ACC112 (cell line): ENCODE results near the gene UVRAG.

Experiments
- H2AFZ ChIP-seq: fragments of 200-600 bp; sonication (generic); one replicate; pipeline ENCODE4 v1.6.0; 2017; ENCODE audit warnings: antibody characterized with exemption, low read length; ENCODE audit not compliant: unreplicated experiment
- H3K27ac ChIP-seq: fragments of 200-600 bp; sonication (generic); 2 replicates; pipeline ENCODE4 v1.5.1; 2014; ENCODE audit warnings: low read depth, mild to moderate bottlenecking, antibody characterized with exemption, low read length, moderate library complexity
- H3K27me3 ChIP-seq: fragments of 200-600 bp; sonication (generic); 2 replicates; pipeline ENCODE4 v1.6.1; 2014; ENCODE audit warnings: mild to moderate bottlenecking, antibody characterized with exemption, low read length, moderate library complexity, mixed read lengths; ENCODE audit not compliant: insufficient read depth
- H3K36me3 ChIP-seq: fragments of 200-600 bp; sonication (generic); 2 replicates; pipeline ENCODE4 v1.6.1; 2016; ENCODE audit warnings: mild to moderate bottlenecking, antibody characterized with exemption, low read length, moderate library complexity, mixed read lengths; ENCODE audit not compliant: insufficient read depth
- H3K4me1 ChIP-seq: fragments of 200-600 bp; sonication (generic); one replicate; pipeline ENCODE4 v1.6.1; 2016; ENCODE audit warnings: low read length, mixed read lengths; ENCODE audit not compliant: insufficient read depth, unreplicated experiment, control insufficient read depth
- H3K4me3 ChIP-seq: fragments of 200-600 bp; sonication (generic); 2 replicates; pipeline ENCODE4 v1.5.1; 2014; ENCODE audit warnings: mild to moderate bottlenecking, low read depth, low read length
- H3K79me2 ChIP-seq: fragments of 200-600 bp; sonication (generic); one replicate; pipeline ENCODE4 v1.6.0; 2016; ENCODE audit warnings: low read length; ENCODE audit not compliant: control insufficient read depth, unreplicated experiment, insufficient read depth

UVRAG gene

DNA sequence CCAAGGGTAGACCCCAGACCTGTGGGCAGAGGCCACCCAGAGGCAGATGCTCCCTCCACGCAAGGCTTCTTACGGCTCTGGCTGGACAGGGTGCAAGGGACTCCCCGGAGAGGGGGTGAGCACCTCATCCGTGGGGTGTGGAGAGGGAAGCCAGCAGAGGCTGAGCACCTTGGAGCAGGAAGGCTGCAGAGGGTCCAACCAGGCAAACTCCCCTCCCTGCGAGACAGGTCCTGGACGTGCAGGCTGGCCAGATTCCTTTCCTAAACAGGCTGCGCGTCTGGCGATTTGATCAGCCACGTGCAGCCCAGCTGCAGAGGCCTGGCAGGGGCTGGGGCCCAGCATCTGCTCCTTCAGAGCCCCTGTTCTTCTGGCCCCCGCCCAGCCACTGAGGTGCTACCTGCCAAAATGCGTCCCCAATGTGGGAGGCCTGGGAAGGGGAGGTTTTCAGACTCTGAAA lies 342.0 kb downstream of the UVRAG start:
- H3K36me3 ChIP-seq: no peaks in the 10 kb centered on the region
- peaks cover under 1% of the 10 kb centered on the region for H3K4me1 ChIP-seq
- no peaks in the 10 kb centered on the region for H3K79me2 ChIP-seq
- H2AFZ ChIP-seq: no peak overlapping the region
- no peak overlapping the region for H3K27ac ChIP-seq
- no peaks in the 10 kb centered on the region for H3K27me3 ChIP-seq
- no peak overlapping the region for H3K4me3 ChIP-seq

DNA sequence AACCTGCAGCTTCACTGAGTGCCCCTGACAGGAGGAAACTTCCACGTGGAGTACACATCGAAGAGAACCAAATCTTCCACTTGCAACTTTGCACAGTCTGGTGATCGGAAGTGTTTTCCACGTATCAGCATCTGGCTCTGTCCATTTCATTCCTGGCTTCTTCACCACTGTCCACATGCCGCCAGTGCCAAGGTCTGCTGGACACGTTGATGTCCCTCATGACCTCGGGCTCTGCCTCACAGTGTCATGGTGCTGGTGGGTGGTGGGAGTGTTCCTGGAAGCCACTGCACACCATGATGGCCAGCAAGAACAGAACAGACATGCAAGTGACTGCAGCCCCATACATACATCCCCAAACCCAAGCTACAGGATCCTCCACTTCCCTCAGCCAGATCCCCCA lies 342.9 kb downstream of the UVRAG start:
- H3K79me2 ChIP-seq: no peaks in the 10 kb centered on the region
- H3K4me1 ChIP-seq: no peaks in the 10 kb centered on the region
- no peak overlapping the region for H3K4me3 ChIP-seq

GRCh38 chr11:76158394-76159302 lies 343.6 kb downstream of the UVRAG start:
- H3K36me3 ChIP-seq: no peaks in the 10 kb centered on the region
- H2AFZ ChIP-seq: no peak overlapping the region
- no peak overlapping the region for H3K4me3 ChIP-seq
- H3K27me3 ChIP-seq: no peaks in the 10 kb centered on the region
- no peak overlapping the region for H3K27ac ChIP-seq
- no peaks in the 10 kb centered on the region for H3K4me1 ChIP-seq
- H3K79me2 ChIP-seq: no peaks in the 10 kb centered on the region

More for the DNA sequence above, 342.9 kb downstream of the UVRAG start:
- Histone ChIP-seq H3K27ac (no peak overlapping the region), H3K36me3 (no peaks in the 10 kb centered on the region), H2AFZ (no peak overlapping the region), H3K27me3 (no peaks in the 10 kb centered on the region)

- Histone ChIP-seq H3K36me3 (no peaks in the 10 kb centered on the region), H3K4me1 (no peaks in the 10 kb centered on the region), H2AFZ (no peak overlapping the region), H3K4me3 (no peak overlapping the region), H3K27me3 (no peaks in the 10 kb centered on the region), H3K79me2 (no peaks in the 10 kb centered on the region), H3K27ac (no peak overlapping the region)
Observed at GRCh38 chr11:76159303-76159937, 344.4 kb downstream of the UVRAG start.

DNA sequence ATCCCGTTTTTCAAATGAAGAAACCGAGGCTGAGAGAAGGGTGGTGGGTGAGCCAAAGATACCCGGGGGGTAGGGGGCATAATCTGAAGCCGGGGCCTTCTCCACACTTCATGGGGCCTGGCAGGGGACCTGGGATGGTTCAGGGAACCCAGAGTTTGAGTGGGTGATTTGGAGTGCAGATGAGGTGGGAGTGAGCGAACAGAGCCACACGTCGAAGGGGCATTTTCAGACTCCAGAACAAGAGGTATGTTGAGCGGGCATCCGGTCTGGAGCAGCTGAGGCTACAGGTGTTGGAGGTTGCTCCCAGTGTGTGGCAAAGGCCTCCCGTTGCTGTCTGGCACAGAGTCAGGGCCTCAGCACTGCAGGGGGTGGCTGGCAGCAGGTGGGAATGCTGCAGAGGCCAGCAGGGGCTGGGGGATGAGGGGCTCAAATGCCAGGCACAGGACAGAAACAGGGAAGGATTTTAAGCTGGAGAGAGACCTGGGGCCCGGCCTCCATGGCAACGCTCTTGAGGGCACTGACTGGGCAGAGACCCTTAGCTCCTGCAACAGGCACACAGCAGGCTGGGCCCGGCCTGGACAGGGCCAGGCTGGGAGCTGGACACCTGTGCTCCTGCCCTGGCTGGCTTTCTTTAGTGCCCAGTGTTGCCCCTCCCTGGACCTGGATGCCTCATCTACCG lies 345.1 kb downstream of the UVRAG start:
- Histone ChIP-seq H3K36me3 (no peaks in the 10 kb centered on the region), H3K4me3 (no peak overlapping the region), H3K27me3 (no peaks in the 10 kb centered on the region), H3K27ac (no peak overlapping the region), H3K4me1 (no peaks in the 10 kb centered on the region), H3K79me2 (no peaks in the 10 kb centered on the region), H2AFZ (no peak overlapping the region)

- H3K36me3 ChIP-seq: no peaks in the 10 kb centered on the region
- no peaks in the 10 kb centered on the region for H3K27me3 ChIP-seq
- H3K27ac ChIP-seq: no peak overlapping the region
- H3K4me3 ChIP-seq: no peak overlapping the region
- no peak overlapping the region for H2AFZ ChIP-seq
- H3K4me1 ChIP-seq: no peaks in the 10 kb centered on the region
- H3K79me2 ChIP-seq: no peaks in the 10 kb centered on the region
Observed at GRCh38 chr11:76160856-76161255, 345.8 kb downstream of the UVRAG start.

GRCh38 chr11:76161261-76161961 lies 346.4 kb downstream of the UVRAG start:
- Histone ChIP-seq H3K79me2 (no peaks in the 10 kb centered on the region), H2AFZ (peak overlapping the region; percentile 25), H3K27ac (no peak overlapping the region), H3K27me3 (no peaks in the 10 kb centered on the region), H3K36me3 (no peaks in the 10 kb centered on the region), H3K4me1 (no peaks in the 10 kb centered on the region), H3K4me3 (no peak overlapping the region)

GRCh38 chr11:76162336-76163288 lies 347.6 kb downstream of the UVRAG start:
- no peaks in the 10 kb centered on the region for H3K36me3 ChIP-seq
- no peaks in the 10 kb centered on the region for H3K4me1 ChIP-seq
- H3K27ac ChIP-seq: no peak overlapping the region
- no peaks in the 10 kb centered on the region for H3K79me2 ChIP-seq
- no peak overlapping the region for H3K4me3 ChIP-seq
- H3K27me3 ChIP-seq: no peaks in the 10 kb centered on the region; the same call in 1 of the 2 replicates
- no peak overlapping the region for H2AFZ ChIP-seq

DNA sequence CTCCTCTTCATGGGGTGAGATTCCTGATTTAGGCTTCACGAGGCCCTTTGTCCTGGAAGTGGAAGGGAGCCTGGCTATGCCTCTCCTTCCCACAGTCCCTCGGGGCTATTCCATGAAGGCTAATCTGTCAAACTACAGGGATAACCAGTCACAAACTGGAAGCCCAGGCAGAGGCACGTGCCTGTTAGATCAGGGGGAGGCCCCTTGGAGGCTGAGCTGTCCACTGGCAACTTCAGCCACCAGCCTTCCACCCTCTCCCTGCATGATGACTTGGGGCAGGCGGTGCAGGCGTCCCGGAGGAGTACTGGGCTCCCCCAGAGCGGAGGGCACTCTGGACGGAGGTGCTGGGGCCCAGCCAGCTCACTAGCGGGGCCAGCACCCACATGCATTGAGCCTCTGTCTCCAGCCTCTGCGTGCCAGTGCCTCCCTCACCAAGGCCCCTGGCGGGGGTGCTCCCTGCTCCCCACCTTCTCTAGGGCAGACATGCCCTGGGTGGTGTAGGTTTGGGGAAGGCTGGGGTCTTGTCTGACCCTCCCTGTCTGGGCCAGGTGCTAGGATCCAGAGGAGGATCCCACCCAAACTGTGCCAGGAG lies 348.4 kb downstream of the UVRAG start:
- no peaks in the 10 kb centered on the region for H3K79me2 ChIP-seq
- no peak overlapping the region for H3K27ac ChIP-seq
- no peak overlapping the region for H2AFZ ChIP-seq
- no peaks in the 10 kb centered on the region for H3K36me3 ChIP-seq
- H3K4me1 ChIP-seq: no peaks in the 10 kb centered on the region
- H3K4me3 ChIP-seq: no peak overlapping the region
- no peaks in the 10 kb centered on the region; the same call in 1 of the 2 replicates for H3K27me3 ChIP-seq
